NCI-H2227 treated with DMSO at 0.1 percent for 48 hours (cell line): ENCODE data around the gene CDYL2.
"Not testable (repeated sequence)": the region's sequence is repeated elsewhere in the genome, so short reads cannot be mapped to it uniquely, and the experiment has no call there.

Experiments
- DNase-seq: peaks from one replicate; lab custom pipeline; 2025; lab: John Stamatoyannopoulos, UW

The CDYL2 gene

GRCh38 chr16:80669673-80670072 is 134.7 kb downstream of the CDYL2 start:
- no peak for DNase-seq

GRCh38 chr16:80667925-80668324 is 136.5 kb downstream of the CDYL2 start:
- no peak for DNase-seq

- DNase-seq = no peak
These were observed 137.2 kb downstream of the CDYL2 start for GRCh38 chr16:80667251-80667560.

- no peak for DNase-seq
These were observed 137.8 kb downstream of the CDYL2 start for GRCh38 chr16:80666378-80667250.

GRCh38 chr16:80665356-80665755 is 139.0 kb downstream of the CDYL2 start:
- no peak for DNase-seq

GRCh38 chr16:80664786-80665185 is 139.6 kb downstream of the CDYL2 start:
- no peak for DNase-seq

GRCh38 chr16:80664226-80664625 is 140.2 kb downstream of the CDYL2 start:
- no peak for DNase-seq

GRCh38 chr16:80663078-80663477 is 141.3 kb downstream of the CDYL2 start:
- DNase-seq = no peak

GRCh38 chr16:80659865-80660264 is 144.5 kb downstream of the CDYL2 start:
- DNase-seq = no peak

- no peak for DNase-seq
These were observed 147.7 kb downstream of the CDYL2 start for GRCh38 chr16:80656711-80657150.

- no peak for DNase-seq
These were observed 148.2 kb downstream of the CDYL2 start for GRCh38 chr16:80656161-80656560.

- DNase-seq = no peak
These were observed 148.6 kb downstream of the CDYL2 start for GRCh38 chr16:80655751-80656150.

- DNase-seq = no peak
These were observed 150.1 kb downstream of the CDYL2 start for GRCh38 chr16:80654094-80654862.

- no peak for DNase-seq
These were observed 152.0 kb downstream of the CDYL2 start for GRCh38 chr16:80652441-80652840.

- DNase-seq = not testable (repeated sequence)
These were observed 154.1 kb downstream of the CDYL2 start for GRCh38 chr16:80650281-80650680.

- DNase-seq = no peak
These were observed 164.1 kb downstream of the CDYL2 start for GRCh38 chr16:80640316-80640715.

- DNase-seq = no peak
These were observed 164.8 kb downstream of the CDYL2 start for GRCh38 chr16:80639636-80640035.

- DNase-seq = no peak
These were observed 166.8 kb downstream of the CDYL2 start for GRCh38 chr16:80637621-80638020.

- no peak for DNase-seq
These were observed 172.8 kb downstream of the CDYL2 start for GRCh38 chr16:80631581-80631980.

- DNase-seq = no peak
These were observed 176.1 kb downstream of the CDYL2 start for GRCh38 chr16:80628254-80628653.

GRCh38 chr16:80627108-80627507 is 177.3 kb downstream of the CDYL2 start:
- no peak for DNase-seq

- no peak for DNase-seq
These were observed 181.0 kb downstream of the CDYL2 start for GRCh38 chr16:80623376-80623775.

- DNase-seq = no peak
These were observed 182.4 kb downstream of the CDYL2 start for GRCh38 chr16:80622007-80622406.
